Liver (tissue), 3 donors: Measurements from ENCODE around the gene TIE1.

Source experiments
- GABPA ChIP-seq, 2 donors: IDR thresholded peaks in 1 of 2; conservative IDR thresholded peaks in 1 of 2; 2 replicates each; pipeline ENCODE4 v1.6.1; 2016; ENCODE audit warnings: antibody characterized with exemption in 2 of 2, mild to moderate bottlenecking in 1 of 2, moderate library complexity in 1 of 2
- HNF4G ChIP-seq: IDR thresholded peaks from 2 replicates; pipeline ENCODE4 v1.6.1; 2016; ENCODE audit warnings: antibody characterized with exemption
- JUND ChIP-seq, 2 donors: IDR thresholded peaks; 2 replicates each; pipeline ENCODE4 v1.6.1; 2016; ENCODE audit warnings: antibody characterized with exemption in 2 of 2
- RAD21 ChIP-seq, 2 donors: IDR thresholded peaks; 2 replicates each; pipeline ENCODE4 v1.6.1; 2016; ENCODE audit warnings: antibody characterized with exemption in 2 of 2, mild to moderate bottlenecking in 2 of 2
- SP1 ChIP-seq: IDR thresholded peaks from 2 replicates; pipeline ENCODE4 v1.6.1; 2018; ENCODE audit warnings: antibody characterized with exemption, mild to moderate bottlenecking
- TAF1 ChIP-seq: conservative IDR thresholded peaks from 2 replicates; pipeline ENCODE4 v1.6.1; 2016; ENCODE audit warnings: antibody characterized with exemption, mild to moderate bottlenecking
- YY1 ChIP-seq: IDR thresholded peaks from 2 replicates; pipeline ENCODE4 v1.6.1; 2016; ENCODE audit warnings: antibody characterized with exemption, mild to moderate bottlenecking
- TF ChIP-seq, protein P1 (sequence below): fragments of 150-350 bp; IDR thresholded peaks from 2 replicates; pipeline ENCODE4 v1.5.1; 2017; ENCODE audit warnings: improper control_type of control experiment, low read depth, low read length; ENCODE audit not compliant: missing input control
- TF ChIP-seq, protein P2 (sequence below): IDR thresholded peaks from 2 replicates; pipeline ENCODE4 v1.6.1; 2016; ENCODE audit warnings: antibody characterized with exemption, mild to moderate bottlenecking
- TF ChIP-seq, protein P3 (sequence below): IDR thresholded peaks from 2 replicates; pipeline ENCODE4 v1.6.1; 2016; ENCODE audit warnings: antibody characterized with exemption
- TF ChIP-seq, protein P4 (sequence below): IDR thresholded peaks from 2 replicates; pipeline ENCODE4 v1.6.1; 2016; ENCODE audit warnings: antibody characterized with exemption
- TF ChIP-seq, protein P5 (sequence below): IDR thresholded peaks from 2 replicates; pipeline ENCODE4 v1.6.1; 2016; ENCODE audit warnings: antibody characterized with exemption
- donor health status: healthy.
- donor health status: healthy.

- TF ChIP-seq, protein P1, sequence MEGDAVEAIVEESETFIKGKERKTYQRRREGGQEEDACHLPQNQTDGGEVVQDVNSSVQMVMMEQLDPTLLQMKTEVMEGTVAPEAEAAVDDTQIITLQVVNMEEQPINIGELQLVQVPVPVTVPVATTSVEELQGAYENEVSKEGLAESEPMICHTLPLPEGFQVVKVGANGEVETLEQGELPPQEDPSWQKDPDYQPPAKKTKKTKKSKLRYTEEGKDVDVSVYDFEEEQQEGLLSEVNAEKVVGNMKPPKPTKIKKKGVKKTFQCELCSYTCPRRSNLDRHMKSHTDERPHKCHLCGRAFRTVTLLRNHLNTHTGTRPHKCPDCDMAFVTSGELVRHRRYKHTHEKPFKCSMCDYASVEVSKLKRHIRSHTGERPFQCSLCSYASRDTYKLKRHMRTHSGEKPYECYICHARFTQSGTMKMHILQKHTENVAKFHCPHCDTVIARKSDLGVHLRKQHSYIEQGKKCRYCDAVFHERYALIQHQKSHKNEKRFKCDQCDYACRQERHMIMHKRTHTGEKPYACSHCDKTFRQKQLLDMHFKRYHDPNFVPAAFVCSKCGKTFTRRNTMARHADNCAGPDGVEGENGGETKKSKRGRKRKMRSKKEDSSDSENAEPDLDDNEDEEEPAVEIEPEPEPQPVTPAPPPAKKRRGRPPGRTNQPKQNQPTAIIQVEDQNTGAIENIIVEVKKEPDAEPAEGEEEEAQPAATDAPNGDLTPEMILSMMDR, result no peak
- TF ChIP-seq HNF4G (no peak), TAF1 (no peak), JUND (IDR thresholded peaks at IDR 0.05) (no peak), YY1 (no peak), RAD21 (IDR thresholded peaks at IDR 0.05) (no peak), SP1 (no peak), GABPA (IDR thresholded peaks at IDR 0.05 in 1 of 2, conservative IDR thresholded peaks at IDR 0.05 in 1 of 2) (no peak)
- TF ChIP-seq, protein P2, sequence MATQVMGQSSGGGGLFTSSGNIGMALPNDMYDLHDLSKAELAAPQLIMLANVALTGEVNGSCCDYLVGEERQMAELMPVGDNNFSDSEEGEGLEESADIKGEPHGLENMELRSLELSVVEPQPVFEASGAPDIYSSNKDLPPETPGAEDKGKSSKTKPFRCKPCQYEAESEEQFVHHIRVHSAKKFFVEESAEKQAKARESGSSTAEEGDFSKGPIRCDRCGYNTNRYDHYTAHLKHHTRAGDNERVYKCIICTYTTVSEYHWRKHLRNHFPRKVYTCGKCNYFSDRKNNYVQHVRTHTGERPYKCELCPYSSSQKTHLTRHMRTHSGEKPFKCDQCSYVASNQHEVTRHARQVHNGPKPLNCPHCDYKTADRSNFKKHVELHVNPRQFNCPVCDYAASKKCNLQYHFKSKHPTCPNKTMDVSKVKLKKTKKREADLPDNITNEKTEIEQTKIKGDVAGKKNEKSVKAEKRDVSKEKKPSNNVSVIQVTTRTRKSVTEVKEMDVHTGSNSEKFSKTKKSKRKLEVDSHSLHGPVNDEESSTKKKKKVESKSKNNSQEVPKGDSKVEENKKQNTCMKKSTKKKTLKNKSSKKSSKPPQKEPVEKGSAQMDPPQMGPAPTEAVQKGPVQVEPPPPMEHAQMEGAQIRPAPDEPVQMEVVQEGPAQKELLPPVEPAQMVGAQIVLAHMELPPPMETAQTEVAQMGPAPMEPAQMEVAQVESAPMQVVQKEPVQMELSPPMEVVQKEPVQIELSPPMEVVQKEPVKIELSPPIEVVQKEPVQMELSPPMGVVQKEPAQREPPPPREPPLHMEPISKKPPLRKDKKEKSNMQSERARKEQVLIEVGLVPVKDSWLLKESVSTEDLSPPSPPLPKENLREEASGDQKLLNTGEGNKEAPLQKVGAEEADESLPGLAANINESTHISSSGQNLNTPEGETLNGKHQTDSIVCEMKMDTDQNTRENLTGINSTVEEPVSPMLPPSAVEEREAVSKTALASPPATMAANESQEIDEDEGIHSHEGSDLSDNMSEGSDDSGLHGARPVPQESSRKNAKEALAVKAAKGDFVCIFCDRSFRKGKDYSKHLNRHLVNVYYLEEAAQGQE, result no peak
- TF ChIP-seq, protein P3, sequence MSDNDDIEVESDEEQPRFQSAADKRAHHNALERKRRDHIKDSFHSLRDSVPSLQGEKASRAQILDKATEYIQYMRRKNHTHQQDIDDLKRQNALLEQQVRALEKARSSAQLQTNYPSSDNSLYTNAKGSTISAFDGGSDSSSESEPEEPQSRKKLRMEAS, result no peak
- TF ChIP-seq, protein P4, sequence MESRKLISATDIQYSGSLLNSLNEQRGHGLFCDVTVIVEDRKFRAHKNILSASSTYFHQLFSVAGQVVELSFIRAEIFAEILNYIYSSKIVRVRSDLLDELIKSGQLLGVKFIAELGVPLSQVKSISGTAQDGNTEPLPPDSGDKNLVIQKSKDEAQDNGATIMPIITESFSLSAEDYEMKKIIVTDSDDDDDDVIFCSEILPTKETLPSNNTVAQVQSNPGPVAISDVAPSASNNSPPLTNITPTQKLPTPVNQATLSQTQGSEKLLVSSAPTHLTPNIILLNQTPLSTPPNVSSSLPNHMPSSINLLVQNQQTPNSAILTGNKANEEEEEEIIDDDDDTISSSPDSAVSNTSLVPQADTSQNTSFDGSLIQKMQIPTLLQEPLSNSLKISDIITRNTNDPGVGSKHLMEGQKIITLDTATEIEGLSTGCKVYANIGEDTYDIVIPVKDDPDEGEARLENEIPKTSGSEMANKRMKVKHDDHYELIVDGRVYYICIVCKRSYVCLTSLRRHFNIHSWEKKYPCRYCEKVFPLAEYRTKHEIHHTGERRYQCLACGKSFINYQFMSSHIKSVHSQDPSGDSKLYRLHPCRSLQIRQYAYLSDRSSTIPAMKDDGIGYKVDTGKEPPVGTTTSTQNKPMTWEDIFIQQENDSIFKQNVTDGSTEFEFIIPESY, result no peak
- TF ChIP-seq, protein P5, sequence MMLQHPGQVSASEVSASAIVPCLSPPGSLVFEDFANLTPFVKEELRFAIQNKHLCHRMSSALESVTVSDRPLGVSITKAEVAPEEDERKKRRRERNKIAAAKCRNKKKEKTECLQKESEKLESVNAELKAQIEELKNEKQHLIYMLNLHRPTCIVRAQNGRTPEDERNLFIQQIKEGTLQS, result no peak
Observed at GRCh38 chr1:43338001-43338400, 37.2 kb downstream of the TIE1 start.
